ENCODE data around the gene CREB3L4.
A peak's percentile ranks its signal among the peaks of the same experiment; 100 is the strongest.

Gene CREB3L4, protein sequence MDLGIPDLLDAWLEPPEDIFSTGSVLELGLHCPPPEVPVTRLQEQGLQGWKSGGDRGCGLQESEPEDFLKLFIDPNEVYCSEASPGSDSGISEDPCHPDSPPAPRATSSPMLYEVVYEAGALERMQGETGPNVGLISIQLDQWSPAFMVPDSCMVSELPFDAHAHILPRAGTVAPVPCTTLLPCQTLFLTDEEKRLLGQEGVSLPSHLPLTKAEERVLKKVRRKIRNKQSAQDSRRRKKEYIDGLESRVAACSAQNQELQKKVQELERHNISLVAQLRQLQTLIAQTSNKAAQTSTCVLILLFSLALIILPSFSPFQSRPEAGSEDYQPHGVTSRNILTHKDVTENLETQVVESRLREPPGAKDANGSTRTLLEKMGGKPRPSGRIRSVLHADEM

DNA sequence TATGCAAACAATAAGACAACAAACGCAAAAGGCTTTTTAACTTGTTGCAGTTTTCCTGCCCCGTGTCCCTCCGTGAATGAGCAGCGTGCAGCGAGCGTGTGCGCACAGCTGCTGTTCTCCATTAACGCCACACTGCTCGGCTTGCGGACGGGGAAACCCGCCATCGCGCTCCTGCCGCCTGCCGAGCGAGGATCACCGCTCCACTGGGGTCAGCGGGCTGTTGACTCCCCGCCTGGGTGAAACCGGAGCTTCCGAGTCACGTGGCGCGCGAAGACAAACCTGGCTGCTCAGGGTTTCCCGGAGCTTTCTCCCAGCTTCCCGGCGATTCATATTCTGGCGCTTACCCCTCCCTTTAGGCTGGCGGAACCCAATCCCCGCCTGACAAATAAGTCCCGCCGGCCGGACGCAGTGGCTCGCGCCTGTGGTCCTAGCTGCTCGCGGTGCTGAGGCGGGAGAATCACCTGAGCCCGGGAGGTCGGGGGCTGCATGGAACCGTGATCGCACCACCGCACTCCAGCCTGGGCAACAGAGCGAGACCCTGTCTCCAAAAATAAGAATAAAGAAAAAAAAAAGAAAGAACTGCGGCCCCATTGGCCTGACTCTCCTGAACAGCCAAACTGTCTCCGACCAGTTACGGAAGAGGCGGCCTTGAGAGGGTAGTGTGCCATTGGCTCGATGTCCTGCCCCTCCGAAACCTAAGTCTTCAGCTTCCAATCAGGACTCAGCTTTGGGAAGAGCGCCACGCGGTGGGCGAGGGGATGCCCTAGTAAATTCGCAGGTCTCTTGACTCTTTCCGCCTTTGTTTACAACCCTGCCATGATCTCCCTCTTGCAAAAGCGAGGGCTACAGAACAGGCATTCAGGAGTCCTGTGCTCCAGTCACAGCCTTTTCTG, at the start of gene CREB3L4:
CREB3L4 (plus strand) TSS at position 796 of the 893 bp plus-strand sequence. CDS start 624 bp downstream, outside the sequence.
- DNase-seq, result peak; percentile 98

DNA sequence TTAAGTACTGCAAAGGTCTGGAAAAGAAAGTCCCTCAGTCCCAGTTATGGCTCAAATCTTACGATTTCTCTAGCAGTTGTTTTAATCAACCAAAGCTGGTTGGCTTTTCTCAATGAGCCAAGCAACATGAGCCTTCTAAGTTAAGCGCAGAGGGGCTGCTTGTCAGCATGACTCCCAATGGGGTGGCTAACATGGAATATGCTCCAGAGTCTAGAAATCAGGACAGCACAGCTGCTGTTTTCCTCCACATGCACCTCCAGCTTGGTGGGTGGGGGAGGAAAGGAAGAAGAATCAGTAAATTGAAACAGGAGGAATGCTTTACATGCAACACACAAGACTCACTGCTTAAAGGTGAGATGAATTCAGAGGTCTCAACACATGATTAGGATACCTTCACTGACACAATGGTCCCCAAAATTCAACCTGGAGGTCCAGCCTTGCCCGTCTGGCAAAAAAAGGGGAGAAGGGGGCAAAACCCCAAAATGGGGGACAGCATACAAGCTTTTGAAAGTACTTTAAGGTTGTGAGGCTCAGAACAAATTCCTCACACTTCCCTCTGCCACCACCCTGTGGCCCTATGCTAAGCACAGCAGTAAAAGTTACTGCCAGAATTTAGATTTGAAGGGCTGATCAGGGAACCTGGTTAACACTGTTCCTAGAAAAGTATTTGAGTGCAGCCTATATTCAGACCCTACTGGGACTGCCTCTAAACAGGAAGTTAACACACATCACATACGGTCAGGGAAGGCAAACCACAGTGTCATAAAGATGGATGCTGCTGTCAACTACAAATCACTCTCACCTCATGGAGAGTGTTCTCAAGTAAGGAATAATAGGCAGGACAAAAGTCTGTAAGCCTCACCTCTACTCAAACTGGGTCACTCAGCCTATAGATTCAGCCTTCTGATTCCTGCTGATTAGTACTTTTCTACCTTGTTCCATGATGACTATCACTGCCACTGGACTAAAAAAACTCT, 47.5 kb upstream of the CREB3L4 start:
- peak; percentile 87 for DNase-seq

DNA sequence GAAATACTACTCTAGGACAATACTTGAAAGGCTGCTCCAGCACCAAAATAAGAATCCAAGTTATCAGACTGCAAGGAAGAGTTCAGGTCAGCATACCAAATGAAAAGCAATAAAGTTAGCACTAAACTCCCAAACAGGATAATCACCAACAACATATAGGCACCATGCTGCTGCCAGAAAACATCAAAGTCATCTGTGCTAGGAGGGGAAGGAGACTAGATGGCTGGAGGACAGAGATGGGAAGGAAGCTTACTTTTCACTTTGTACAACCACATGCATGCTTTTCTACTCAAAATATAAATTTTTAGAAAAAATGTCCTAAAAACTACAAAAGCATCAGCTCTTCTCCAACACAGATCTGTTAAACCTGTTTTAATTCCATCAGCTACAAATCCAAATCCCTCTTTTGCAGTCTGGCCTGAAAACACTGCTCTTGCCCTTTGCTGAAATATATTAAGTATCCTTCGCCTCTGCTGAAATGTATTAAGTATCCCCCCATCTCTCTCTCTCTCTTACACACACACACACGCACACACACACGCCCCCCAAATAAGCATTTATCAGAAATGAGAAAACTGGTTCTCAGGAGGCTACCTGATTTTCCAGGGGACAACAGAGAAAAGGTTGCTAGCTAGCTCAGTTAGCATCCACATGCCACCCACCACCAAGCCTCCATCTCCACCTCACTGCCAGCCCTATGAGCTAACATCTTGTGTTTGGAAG, 46.5 kb upstream of the CREB3L4 start:
- DNase-seq, result no peak

DNA sequence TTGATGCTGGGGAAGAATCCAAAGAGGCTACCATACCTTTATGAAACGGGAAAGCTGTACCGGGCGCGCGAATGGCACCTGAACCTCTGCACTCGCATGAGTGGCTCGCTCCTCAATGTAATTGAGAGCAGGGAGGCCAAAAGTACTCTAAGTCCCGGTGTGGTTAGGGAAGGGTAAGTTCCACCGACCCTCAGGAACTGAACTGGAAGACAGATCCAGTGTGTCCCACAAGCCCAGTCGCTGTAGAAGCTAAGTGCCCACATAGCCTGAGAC, 46.0 kb upstream of the CREB3L4 start:
- DNase-seq, result no peak

DNA sequence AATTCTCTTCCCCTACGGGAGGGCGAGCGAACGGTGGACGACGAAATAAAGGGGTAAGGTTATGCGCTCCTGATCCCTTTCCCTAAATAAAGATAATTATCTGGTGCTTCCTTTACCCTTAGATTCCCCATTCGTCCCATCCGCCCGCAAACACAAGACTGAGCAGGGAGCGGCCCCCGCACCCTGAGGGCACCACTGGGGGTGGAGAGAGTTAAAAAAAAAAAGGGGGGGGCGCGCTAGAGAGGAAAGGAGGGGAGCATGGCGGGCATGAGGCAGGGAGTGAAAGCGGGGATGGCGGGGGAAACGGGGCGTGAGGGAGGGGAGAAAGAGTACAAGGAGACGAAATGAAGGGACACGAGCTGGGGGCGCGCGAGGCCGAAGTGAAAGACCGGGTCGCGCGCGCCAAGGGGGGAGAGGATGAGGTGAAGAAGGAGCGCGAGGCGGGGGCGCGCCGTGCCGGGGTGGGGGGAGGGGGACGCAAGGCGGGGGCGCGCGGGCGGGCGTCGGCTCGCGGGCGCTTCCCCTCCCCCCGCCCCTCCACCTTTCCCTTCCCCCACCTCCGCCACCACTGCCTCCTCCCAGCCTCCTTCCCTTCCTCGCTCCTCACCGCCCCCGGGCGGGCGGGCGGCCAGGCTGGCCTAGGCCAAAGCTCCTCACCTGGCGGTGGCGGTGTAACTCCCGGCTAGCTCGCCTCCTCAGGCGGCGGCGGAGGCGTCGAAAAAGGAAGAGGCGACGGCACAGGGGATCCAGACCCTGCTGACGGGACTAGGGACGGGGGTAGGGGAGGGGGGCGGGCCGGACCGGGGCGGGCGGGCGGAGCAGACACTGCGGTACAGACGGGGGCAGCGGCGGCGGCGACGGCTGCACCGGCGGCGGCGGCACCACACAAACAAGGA, 45.4 kb upstream of the CREB3L4 start:
- no peak for DNase-seq

DNA sequence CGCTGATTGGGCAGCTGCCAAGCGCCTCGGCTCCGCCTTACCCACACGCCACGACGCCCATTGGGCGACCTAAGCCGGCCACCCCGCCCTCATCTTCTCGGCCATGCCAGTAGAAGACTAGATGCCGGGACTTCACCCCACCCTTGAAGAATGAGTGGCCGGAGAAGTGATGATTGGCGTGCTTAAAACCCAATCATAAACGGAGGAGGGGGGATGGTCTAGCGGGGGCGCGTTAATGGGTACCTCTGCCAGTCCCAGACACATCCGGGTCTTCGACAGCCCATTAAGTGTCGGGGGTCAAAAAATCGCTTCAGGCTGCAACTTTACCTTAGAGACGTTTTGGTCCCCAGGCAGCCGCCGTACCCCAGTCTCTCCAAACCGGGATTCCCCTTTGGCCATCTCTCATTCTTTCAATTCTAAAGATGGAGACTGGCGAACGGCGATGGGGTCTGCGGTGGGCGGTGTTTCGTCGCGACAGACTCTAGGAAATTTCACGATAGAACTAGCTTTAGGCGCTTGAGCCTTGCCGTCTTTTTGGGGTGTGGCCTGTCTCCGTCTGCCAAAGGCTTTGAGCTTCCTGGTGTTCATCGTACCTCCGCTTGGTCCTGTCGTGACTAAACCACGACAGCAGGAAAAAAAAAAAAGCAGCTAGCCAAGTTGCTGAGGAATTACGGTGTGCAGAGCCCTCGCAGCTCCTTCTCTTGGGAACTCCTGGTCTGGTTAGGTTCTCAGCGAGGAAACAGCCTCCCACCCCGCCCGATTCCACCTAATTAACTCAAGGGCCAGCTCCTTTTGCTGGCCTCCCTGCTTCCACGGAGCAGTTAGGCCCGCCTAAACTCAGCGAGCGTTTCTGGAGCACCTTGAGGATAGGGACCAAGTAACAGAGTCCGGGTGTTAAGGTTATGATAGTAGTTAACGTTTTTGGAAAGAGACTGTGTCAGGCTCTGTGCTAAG, 44.5 kb upstream of the CREB3L4 start, which contains the start of gene GATAD2B:
GATAD2B (minus strand) TSS at position 1 of the 954 bp plus-strand sequence. CDS start 94,625 bp downstream, outside the sequence.
- DNase-seq, result peak; percentile 100

DNA sequence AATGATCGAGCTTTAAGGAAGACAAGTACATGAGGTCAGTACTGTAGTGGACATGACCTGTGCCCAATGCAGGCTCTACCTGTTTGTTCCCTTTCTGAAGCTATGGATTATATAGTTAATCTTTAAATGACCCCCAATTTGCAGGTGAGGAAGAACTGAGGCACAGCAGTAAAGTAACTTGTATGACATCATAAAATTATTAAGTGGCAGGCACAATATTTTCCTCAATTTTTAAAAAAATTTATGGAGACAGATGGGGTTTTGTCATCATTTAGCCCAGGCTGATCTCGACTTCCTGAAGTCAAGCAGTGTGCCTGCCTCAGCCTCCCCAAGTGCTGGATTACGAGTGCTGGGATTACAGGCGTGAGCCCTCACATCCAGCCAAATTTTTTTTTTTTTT, 41.3 kb upstream of the CREB3L4 start:
- no peak for DNase-seq

DNA sequence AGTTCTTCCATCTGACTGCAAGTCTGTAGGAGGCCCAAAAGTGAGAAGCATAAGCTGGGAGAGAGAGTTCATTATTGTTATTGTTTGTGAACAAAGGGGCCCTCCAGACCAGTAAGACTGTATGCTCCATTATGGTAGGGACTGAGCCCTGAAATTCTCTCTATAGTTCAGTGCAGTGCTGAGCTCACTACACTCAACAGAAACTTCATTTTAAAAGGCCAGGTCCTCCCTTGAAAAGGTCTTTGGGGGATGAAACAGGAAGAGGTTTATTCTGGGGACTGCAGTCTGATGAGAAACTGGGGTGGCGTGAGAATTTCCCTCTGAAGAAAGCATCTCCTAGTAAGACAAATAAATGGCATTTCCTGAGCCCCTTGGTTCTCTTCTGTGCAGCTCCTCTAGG, 39.5 kb upstream of the CREB3L4 start:
- peak; percentile 12 for DNase-seq

DNA sequence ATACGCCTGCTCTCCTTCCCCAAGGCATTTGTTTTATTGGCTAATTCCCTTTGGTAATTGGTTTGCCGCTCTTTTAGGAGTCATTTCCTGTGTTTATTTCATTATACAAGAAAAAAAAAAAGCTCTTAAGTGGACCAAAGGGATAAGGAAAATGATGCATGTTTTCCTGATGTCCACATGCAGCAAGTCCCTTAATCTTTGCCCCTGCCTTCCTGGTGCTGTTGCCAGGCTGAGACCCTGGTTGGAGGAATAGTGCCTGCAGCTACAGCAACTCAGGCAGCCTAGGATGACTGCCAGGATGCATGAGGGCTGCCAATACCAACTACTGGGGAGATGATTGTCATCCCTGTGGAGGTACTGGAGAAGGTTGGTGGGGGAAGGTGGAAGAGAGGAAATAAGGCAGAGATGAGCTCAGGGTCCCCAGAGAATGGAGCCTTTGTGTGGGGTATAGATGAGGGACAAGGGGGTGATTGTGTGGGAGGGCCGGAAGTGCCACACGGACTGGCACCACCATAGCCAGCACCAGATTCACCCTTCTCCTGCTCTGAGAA, 38.8 kb upstream of the CREB3L4 start:
- DNase-seq, result no peak

DNA sequence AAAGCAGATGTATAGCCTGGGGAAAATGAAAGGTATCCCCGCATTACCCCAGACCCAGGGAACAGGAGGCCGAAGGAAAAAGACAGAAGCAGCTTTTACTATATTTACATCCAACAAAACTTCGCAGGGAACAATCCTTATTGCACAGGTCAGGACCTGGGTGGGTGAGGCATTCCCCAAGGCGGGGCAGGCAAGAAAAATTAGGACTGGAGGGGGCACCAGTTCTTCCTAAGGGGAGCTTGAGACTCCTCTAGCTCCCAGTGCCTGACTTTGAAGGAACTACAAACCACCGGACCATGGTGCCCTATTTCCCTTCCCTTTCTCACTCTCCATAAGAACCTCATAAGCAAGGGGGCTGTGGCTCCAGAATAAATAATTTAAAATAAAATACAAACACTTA, 38.3 kb upstream of the CREB3L4 start:
- no peak for DNase-seq

DNA sequence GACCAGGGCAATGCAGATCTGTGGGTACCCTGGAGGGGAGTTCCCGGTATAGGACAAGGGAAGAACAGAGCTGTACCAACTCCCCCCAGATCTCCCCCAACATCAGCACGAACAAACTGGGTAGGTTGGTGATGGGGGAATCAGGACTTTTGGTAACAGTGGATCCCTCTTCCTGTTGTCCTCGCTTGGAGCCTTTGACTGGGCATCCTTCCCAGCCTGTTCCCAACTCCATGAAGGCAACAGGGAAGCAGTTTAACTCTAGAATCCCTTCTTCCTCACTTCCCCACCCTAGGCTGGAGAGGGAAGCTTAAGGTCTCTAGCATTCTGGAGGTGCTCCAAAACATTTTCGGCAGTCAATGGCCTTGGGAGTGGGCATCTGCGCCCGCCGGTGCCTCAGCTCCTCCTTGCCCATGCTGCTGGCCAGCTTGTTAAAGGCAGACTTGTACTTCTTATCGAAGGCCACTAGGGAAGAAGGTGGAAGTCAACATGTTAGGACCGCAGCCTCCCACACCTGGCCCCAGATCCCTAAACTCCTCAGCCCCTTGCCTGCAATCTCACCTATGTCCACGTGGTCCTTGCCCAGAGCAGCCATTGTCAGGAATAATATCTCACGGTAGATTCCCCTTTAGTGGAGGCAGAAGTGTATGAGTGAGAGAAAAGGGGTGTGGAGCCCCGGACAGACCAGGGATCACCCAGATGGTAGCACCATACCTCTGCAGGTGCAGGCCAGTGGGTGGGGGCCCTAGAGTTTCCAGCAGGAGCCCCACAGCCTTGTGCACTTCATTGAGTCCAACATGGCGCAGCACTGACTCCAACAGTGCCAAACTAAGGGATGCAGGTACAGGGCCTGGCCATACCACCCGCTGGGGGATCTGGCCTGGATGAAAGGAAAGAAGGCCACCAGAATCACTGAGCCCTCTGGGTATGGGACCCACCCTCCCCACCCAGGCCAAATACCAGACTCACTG, 37.4 kb upstream of the CREB3L4 start:
- no peak for DNase-seq

DNA sequence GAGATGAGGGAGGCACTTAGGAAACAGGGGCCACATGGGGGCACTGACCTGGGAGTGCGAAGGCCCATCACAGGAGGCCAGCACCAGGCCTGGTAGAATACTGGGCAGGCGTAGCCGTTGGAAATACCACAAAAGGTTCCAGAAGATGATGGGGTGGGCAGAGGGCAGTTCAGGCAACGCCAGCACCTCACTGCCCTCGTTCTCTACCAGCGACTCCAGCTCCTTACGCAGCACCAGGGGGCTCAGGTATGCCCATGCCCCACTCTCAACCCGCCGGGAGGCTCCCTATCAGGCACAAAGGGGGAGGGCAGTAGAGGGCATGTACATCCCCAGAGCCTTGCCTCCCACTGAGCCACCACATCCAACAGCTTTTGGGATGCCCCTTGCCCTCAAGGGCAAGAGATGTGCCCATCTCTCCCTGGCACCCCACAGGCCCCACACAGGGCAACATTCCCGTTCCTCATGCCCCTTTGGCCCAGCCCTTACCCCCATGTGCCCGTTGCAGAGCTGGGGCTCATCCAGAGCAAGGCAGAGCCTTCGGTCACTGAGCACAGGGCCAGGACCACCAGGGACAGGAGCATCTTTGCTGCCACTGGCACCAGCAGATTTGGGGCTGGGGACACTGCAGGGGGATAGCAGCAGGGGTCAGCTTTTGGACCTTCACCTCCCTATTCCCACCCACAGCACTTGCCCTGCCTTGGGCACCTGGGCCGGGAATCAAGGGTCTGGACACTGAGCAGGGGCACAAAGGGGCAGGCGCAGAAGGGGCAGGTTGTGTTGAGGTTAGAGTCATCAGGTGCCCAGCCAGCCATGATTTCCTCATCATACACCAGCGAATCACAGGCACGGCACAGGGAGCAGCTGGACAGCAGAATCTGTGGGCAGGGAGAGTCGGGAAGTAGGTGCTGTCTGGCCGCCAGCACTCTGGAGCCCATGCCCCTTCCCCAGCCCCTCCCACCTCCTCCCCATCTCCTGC, 35.3 kb upstream of the CREB3L4 start:
- no peak for DNase-seq

DNA sequence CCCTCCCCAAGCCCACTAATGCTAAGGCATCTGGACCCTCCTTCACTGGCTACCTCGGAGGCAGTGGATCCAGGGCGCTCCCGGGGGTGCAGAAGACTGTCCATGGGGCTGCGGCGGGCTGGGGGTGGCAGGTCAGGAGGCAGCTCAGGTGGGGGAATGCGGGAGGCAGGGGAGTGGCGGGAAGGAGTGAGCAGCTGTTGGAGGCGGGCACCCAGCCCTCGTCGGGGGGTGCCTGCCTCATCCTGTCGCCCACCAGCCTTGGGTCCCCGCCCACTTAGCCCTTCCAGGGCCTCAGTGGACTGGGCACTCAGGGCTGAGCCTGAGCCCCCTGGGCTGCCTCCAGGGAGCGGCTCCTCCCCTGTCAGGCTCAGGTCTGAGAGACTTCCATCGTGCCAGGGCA, 34.3 kb upstream of the CREB3L4 start:
- no peak for DNase-seq

DNA sequence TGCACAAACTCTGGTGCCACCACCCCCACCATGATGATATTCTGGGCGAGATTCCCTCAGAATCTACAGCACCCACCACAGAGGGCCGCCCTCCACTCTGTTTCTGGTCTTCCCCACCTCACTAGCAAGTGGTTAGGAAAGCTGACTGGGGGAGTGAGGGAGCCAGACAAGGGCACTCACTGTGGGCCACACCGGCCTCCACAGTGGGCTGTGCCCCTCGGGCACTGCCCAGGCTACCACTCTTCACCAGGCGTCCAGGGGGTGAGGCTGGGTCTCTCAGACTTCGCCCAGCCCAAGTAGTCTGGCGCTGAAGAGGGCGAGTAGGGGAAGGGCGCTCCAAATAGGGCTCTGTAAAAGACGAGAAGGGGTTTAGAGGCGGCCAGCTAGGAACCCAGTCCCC, 33.7 kb upstream of the CREB3L4 start:
- no peak for DNase-seq

DNA sequence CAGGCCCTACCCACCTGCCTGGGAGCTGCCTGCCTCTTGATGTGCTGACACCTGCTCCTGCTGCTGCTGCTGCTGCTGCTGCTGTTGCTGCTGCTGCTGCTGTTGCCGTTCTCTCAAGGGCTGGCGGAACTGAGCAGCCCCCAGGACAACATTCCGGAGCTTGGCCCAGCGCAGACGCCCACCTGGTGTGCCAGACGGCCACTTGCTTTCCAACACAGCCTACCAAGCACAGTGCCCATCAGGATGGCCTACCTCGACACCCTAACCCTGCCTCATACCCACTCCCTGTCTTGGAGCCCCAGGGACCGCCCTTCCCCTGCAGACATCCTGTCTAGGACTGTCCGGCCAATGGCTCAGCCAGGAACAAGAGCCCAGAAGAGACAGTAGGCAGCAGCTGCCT, 33.0 kb upstream of the CREB3L4 start:
- no peak for DNase-seq

DNA sequence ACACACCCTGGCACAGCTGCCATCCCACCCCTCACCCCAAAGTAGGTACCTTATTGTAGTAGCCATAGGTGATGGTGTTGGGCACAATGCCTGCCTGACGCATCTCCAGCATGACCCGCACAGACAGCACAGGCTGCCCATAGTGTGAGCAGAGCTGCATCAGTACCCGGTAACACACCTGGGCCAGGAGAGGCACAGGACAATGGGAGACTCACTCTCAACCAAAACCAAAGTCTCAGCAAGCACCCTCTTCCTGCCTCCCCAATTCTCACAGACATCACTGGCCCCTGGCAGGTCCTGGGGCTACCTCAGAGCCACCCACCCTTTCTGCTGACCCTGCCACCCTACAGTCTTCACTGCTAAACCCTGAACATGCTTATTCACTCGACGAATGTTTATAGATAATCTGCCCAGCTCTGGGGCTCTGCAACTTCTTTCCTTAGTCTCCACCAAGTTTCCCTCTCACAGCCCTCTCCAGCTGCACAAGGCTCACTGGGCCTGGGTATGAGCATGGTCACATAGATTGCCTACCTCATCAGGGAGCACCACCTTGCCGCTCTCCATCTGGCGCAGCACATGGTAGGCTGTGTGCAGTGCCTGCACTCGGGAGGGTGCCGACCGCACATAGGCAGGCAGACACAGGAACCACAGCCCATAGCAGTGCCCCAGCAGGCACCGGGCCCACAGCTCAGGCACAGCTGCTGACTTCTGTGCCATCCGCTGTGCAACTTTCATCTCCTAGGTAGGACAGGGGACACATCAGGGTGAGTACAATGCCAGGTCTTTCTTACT, 31.5 kb upstream of the CREB3L4 start:
- no peak for DNase-seq
